ELF-1 (cell line): ENCODE results near the gene TAS2R60.
A peak's percentile ranks its signal among the peaks of the same experiment; 100 is the strongest.
"Not testable (repeated sequence)": the region's sequence is repeated elsewhere in the genome, so short reads cannot be mapped to it uniquely, and the experiment has no call there.

Experiments
- DNase-seq: peaks from one replicate; pipeline ENCODE4 v3.0.0-alpha.2; 2016; ENCODE audit warnings: low read depth, low spot score

The TAS2R60 gene

DNA sequence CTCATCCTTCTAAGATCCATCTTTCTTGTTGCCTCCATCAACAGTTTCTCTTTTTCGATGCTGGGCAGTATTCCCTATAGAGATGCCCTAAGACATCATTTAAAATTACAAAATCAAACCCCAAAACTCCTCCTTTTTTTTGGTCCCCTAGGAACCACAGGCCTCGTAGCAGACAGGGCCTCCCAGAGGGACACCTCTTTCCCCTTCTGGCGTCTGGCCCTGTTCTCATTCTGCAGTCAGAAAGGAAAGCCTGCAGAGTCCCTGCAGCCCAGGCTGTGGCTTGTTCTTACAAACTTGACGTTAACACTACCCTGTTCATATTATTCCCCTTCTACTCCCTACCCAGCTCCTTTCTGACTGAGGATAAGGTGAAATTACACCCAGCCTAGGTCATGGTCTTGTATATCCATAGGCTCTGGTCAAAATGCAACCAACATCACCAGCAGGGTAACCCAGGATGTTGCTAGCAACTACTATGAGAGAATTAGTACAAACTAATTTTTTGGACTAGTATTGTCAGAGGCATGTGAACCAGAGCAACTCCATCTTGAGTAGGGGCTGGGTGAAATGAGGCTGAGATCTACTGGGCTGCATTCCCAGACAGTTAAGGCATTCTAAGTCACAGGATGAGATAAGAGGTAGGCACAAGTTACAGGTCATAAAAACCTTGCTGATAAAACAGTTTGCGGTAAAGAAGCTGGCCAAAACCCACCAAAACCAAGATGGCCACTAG is 31.1 kb upstream of the TAS2R60 start:
- DNase-seq: no peak

GRCh38 chr7:143413123-143413522 is 30.1 kb upstream of the TAS2R60 start:
- DNase-seq: no peak

- not testable (repeated sequence) for DNase-seq
These were observed 28.0 kb upstream of the TAS2R60 start for GRCh38 chr7:143415209-143415608.

DNA sequence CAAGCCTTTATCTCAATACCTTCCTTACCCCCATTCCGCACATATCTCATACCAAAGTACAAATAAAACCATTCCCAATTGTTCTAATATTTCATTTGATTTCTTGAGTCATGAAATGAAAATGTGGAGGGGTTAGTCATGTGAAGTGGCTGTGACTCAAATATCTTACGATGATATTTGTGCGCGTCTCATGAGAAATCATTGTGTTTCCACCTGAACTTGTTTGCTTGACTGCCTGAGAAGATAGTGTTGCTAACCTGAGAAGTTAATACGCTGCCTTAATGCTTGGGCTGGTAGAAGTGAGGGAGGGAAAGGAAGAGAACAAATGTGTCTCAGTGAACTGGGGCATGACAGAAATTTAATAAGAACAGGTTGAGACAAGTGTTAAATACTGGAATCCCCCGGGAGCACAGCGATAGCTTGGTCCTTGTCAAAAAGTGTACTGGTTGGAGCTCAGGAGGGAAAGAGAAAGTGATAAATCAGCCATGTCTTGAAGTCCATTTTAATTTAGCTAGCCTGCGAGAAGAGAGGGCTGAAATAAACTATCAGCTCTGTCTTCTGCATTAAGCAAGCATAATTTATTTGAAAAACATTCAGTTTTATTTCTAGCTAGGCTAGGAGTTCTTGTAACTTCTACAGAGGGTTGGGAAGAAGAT is 27.4 kb upstream of the TAS2R60 start:
- DNase-seq: no peak

DNA sequence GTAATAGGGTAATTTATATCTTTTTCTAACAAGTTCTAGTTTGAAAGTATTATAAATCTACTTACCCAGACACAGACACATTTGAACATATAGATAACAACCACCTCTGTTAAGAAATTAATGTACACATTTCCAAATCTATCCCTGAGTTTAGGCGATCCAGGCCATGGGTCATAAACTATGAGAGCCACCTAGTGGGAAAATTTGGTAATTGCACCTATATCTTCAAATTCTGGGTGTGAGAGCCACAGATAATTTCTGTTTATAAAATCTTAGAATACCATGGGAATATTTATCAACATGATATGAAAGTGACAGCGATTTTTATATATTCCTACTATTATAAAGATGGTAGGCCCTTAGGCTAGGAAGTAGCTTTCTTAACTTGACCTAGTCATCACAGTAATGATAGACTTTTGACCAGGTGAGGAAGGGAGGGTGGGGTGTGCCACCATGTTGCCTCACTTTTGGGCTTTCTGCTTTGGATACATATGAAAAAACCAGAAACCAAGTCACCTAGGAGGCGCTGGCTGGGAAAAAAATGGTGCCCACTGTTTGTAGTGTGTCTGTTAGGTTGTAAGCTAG is 26.6 kb upstream of the TAS2R60 start:
- no peak for DNase-seq

DNA sequence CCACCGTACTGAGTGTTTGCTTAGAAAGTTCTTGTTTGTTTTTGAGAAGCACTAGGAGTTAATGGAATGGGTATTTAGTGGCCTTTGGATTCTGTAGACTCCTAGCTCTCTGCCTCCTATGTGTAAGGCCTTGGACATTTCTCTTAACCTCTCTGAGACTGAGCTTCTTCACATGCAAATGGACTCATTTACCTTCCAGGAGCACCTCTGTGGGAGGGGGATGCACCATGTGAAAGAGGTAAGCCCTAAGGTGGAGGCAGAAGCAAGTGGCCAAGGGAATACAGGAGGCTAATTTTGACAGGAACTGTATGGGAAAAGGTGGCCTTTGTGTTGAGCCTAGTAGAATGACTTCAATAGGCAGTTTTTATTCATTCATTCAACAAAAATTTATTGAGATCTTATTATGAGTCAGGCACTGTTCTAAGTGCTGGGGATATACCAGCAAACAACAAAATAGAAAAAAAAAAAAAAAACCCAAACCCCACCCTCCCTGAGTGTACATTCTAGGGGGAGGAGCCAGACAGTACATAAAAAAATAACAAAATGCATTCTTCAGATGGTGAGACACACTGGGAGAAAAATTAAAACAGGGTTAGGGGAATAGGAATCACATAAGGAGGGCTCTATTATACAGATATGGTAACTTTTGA is 25.4 kb upstream of the TAS2R60 start:
- peak; percentile 29 for DNase-seq

GRCh38 chr7:143418681-143419458 is 24.4 kb upstream of the TAS2R60 start:
- no peak for DNase-seq

GRCh38 chr7:143419880-143420279 is 23.4 kb upstream of the TAS2R60 start:
- DNase-seq: no peak

DNA sequence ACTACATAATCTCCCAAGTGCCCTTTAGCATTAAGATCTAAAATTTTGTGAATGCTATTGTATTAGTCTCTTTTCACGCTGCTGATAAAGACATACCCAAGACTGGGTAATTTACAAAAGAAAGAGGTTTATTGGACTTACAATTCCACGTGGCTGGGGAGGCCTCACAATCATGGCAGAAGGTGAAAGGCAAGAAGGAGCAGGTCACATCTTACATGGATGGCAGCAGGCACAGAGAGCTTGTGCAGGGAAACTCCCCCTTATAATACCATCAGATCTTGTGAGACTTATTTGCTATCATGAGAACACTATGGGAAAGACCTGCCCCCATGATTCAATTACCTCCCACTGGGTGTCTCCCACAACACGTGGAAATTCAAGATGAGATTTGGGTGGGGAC is 22.6 kb upstream of the TAS2R60 start:
- not testable (repeated sequence) for DNase-seq

GRCh38 chr7:143422033-143422432 is 21.2 kb upstream of the TAS2R60 start:
- no peak for DNase-seq

- not testable (repeated sequence) for DNase-seq
These were observed 18.8 kb upstream of the TAS2R60 start for GRCh38 chr7:143424476-143424875.

GRCh38 chr7:143426479-143427142 is 16.6 kb upstream of the TAS2R60 start:
- DNase-seq: no peak

DNA sequence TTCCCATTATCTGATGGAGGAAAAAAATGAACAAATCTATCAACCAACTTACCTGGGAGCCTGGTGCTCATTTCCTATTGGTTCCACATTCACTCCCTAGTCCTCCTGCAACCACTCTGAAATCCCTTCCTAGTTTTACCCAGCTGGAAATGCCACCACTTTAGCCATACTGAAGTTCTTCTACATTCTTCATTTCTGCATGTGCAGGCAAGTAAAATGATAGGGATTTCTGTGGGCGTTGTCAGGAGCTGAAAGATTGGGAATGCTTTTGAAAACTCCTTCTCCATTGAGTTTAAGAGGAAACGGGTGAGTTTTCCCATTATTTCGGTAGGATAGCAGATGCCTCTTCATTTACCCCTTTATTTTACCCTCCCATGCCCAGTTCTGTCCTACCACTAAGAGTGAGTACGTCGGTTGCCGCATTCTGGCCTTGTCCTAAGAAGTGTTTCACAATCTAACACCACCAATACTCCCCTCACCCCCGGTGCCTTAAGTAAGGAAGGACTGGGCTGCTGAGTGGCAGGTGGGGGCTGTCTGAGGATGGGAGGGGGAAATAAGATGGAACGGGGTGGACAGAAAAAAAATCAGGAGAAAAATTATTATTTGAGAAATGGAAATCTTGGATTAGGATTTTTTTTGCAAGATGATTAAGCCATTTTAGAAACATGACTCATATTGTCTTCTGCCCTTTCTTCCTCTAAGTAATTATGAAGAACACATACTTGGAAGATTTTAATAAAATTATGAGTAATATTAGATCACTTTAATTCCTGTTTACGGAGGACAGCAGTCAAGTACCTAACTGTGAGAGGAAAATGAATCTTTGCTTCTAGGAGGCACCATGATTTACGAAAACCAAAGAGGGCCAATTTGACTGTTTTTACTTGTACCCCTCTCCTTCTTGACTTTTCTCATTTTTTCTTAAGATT is 13.2 kb upstream of the TAS2R60 start:
- DNase-seq: no peak

- no peak for DNase-seq
These were observed 12.1 kb upstream of the TAS2R60 start for GRCh38 chr7:143431109-143431508.

DNA sequence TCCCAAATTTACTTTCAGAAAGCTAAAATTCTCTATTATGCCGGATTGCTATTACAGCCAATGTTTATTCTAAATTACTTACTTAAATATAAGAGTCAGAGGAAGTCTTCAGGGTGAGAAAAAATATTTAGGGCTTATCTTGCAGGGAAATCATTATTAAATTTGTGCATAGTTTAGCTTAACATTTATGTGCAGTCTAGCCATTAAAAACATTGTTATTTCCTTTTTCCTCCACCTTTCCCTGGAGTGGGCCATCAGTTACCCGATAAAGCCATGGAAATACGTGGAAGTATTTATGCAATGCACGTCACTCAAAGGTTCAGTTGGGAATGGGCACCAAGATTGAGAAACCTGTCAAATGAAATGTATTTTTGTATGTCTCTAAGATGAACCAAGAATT is 9.5 kb upstream of the TAS2R60 start:
- no peak for DNase-seq

- DNase-seq: no peak
These were observed 8.6 kb upstream of the TAS2R60 start for GRCh38 chr7:143434660-143435059.

DNA sequence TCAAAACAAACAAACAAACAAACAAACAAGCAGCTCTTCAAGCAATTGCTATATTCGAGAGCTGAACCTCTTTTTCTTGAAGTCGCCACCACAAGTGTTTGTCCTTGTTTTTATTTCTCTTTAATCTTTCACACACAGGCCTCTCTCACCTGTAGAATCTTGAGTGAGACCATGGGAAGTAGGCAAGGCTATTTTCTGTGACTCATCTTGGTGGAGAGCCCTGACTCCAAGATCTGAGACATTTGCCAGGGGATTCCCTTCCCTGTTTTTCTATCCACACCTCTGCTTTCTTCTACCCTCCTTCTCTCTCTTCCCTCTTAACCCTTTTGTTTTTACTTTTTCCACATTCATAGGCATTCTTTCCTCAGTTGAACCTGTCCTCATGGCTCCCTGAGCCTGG is 8.0 kb upstream of the TAS2R60 start:
- DNase-seq: no peak

DNA sequence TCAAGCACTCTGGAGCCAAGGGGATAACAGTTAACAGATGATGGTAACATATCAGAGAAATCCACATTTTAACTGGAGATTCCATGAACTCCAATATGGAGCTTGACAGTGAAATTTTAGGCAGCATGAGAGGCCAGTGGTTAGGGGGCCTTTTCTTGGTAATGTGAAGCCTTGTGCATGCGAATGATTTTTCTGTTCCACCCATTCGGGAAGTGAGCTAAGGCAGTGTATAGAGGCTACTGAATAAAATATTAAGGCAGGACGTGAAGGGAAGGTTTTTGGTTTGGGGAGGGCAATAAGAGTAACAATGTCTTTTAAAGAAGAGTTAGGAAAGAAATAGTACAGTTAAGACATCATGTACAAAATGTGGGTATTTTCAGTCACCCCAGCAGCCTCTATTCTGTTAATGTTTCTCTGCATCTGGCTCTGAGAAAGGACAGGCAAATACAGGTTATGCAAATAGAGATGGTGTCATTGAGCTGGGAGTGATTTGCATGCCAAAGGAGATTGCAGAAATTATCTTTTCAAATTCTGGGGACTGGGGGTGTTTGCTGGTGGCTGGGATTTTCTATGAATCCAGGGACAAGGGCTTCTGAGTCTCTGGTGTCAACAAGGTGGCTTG is 6.8 kb upstream of the TAS2R60 start:
- no peak for DNase-seq

- no peak for DNase-seq
These were observed 5.7 kb upstream of the TAS2R60 start for GRCh38 chr7:143437578-143437977.

DNA sequence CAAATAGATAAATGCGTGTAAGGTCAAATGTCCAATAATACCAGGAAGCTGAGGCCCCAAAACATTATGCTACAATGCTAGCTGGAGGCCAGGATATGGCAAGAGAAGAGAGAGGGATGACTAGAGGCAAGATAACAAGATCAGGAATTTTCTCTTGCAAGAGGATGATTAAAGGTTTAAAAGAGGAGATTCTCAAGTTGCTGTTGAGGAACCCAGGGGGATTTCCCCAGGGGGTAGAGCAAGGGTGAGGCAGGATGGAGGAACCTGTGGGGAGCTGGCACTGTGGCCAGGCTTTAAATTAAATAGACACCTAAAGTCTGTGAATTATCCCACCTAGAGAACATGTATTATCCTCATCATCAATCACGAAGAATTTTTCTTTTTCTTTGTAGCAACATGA is 3.4 kb upstream of the TAS2R60 start:
- no peak for DNase-seq
